ENCODE results near the gene RGL1. TPM values are rescaled to one million over a fixed set of nuclear protein-coding genes. Genes with fewer than 3 reads are reported as not detected.

Gene RGL1
- total and polyA plus RNA-seq, 2 experiments from 2014 or later: 17.9 to 30.7 TPM

DNA sequence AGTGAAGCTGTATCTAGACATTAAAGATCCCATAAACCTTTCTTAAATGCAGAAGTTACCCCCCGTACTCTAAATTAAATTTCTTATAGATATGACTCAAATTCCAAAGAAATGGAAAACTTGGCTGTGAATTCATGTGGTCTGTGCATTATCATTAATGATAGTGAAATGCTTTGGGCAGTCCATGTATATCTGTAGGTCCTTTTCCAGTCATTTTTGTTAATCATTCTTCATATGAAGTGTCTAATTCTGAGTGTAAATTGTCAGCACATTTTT is 89.3 kb downstream of the RGL1 start:
- H2AFZ ChIP-seq: no peak overlapping the region
- no peaks in the 10 kb centered on the region for H4K20me1 ChIP-seq (ENCODE audit: insufficient read depth, poor library complexity, severe bottlenecking)
- no peak overlapping the region for H3K4me2 ChIP-seq
- DNase-seq (ENCODE audit: low spot score): no peak
- WGBS (ENCODE audit: low lambda C conversion rate, missing lambda C conversion rate): 56% methylated on average over 1 of the region's 1 CpG
- no peaks in the 10 kb centered on the region for H3K9me2 ChIP-seq (replicated peaks; ENCODE audit: insufficient read depth)
- no peak overlapping the region for H3K4me3 ChIP-seq
- H3K79me2 ChIP-seq: no peaks in the 10 kb centered on the region
- TF ChIP-seq EZH2 (IDR thresholded peaks at IDR 0.05; ENCODE audit: borderline replicate concordance) (no peak), EZH2phosphoT487 (IDR thresholded peaks at IDR 0.05; ENCODE audit: low read depth, severe bottlenecking, unreplicated experiment) (no peak)
- TF ChIP-seq, protein P1, sequence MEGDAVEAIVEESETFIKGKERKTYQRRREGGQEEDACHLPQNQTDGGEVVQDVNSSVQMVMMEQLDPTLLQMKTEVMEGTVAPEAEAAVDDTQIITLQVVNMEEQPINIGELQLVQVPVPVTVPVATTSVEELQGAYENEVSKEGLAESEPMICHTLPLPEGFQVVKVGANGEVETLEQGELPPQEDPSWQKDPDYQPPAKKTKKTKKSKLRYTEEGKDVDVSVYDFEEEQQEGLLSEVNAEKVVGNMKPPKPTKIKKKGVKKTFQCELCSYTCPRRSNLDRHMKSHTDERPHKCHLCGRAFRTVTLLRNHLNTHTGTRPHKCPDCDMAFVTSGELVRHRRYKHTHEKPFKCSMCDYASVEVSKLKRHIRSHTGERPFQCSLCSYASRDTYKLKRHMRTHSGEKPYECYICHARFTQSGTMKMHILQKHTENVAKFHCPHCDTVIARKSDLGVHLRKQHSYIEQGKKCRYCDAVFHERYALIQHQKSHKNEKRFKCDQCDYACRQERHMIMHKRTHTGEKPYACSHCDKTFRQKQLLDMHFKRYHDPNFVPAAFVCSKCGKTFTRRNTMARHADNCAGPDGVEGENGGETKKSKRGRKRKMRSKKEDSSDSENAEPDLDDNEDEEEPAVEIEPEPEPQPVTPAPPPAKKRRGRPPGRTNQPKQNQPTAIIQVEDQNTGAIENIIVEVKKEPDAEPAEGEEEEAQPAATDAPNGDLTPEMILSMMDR (IDR thresholded peaks at IDR 0.05; ENCODE audit: poor library complexity): no peak
- no peaks in the 10 kb centered on the region for H3K27me3 ChIP-seq
- no peaks in the 10 kb centered on the region for H3K9me3 ChIP-seq (ENCODE audit: low read depth)
- no peak overlapping the region for H3K27ac ChIP-seq
- peaks cover 23% of the 10 kb centered on the region for H3K4me1 ChIP-seq (ENCODE audit: insufficient read depth)
- H3K36me3 ChIP-seq (replicated peaks; ENCODE audit: insufficient read depth, low read depth): no peaks in the 10 kb centered on the region

DNA sequence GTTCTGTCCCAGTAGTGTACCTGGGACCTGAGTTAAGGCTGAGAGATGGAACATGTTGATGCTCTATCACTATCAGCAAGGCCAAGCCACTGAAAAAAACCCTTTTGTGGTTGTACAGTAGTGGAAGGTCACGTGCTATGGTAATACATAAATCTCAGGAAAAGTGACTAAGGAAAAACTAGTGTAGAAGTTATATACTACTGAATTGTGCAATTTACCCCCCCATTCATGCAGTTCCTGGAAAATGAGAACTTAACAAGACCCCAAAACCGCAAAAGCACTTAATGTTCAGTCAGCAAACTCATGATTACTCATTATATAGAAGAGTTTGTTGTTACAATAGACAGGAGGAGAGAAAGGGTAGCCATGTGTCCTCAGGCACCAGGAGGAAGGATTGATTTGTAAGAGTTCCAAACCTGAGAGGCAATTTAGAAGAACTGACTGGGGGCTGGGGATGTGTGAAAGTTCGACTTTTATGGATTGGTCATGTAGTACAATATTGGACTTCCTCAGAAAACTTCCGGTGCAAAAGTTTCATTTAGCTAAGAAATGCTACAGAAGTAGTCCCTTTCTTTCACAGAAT is 91.6 kb downstream of the RGL1 start:
- no peaks in the 10 kb centered on the region for H3K36me3 ChIP-seq (replicated peaks; ENCODE audit: insufficient read depth, low read depth)
- WGBS (ENCODE audit: low lambda C conversion rate, missing lambda C conversion rate): 88% methylated on average over 4 of the region's 4 CpGs
- no peak overlapping the region for H3K27ac ChIP-seq

DNA sequence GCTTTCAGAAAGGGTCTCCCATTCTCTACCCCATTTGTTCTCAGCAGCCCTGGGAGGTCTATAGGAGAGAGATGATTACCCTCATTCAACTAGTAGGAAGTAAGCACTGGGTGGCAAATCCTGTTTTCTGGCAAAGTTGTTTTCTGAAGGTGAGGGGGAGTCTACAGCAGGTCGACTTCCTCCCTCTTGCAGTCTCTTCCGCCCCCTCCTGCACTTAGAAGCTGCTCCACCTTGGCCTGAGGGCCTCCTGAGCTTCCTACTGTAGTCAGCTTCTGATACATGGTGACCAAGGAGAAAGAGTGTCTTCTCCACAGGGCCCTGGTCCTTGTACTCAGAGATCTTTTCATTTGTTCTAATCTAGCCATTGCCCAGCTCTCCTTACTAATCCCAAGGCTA is 93.1 kb downstream of the RGL1 start:
- Histone ChIP-seq H3K9me2 (replicated peaks; ENCODE audit: insufficient read depth) (no peaks in the 10 kb centered on the region), H4K20me1 (ENCODE audit: insufficient read depth, poor library complexity, severe bottlenecking) (no peaks in the 10 kb centered on the region), H3K4me1 (ENCODE audit: insufficient read depth) (peaks cover 2% of the 10 kb centered on the region), H3K79me2 (no peaks in the 10 kb centered on the region), H3K27ac (no peak overlapping the region), H3K27me3 (no peaks in the 10 kb centered on the region), H3K9me3 (ENCODE audit: low read depth) (no peaks in the 10 kb centered on the region), H3K4me3 (no peak overlapping the region), H3K36me3 (replicated peaks; ENCODE audit: insufficient read depth, low read depth) (no peaks in the 10 kb centered on the region), H2AFZ (no peak overlapping the region), H3K4me2 (no peak overlapping the region)
- no peak for DNase-seq (ENCODE audit: low spot score)
- 88% methylated on average over 2 of the region's 2 CpGs for WGBS (ENCODE audit: low lambda C conversion rate, missing lambda C conversion rate)
- TF ChIP-seq, protein P1 (IDR thresholded peaks at IDR 0.05; ENCODE audit: poor library complexity): no peak
- TF ChIP-seq EZH2 (IDR thresholded peaks at IDR 0.05; ENCODE audit: borderline replicate concordance) (no peak), EZH2phosphoT487 (IDR thresholded peaks at IDR 0.05; ENCODE audit: low read depth, severe bottlenecking, unreplicated experiment) (no peak)

More for the DNA sequence above, 91.6 kb downstream of the RGL1 start:
- Histone ChIP-seq H4K20me1 (ENCODE audit: insufficient read depth, poor library complexity, severe bottlenecking) (no peaks in the 10 kb centered on the region), H3K4me3 (no peak overlapping the region), H3K4me1 (ENCODE audit: insufficient read depth) (peaks cover 14% of the 10 kb centered on the region), H3K4me2 (no peak overlapping the region), H3K9me3 (ENCODE audit: low read depth) (no peaks in the 10 kb centered on the region), H3K27me3 (no peaks in the 10 kb centered on the region), H2AFZ (no peak overlapping the region), H3K79me2 (no peaks in the 10 kb centered on the region), H3K9me2 (replicated peaks; ENCODE audit: insufficient read depth) (no peaks in the 10 kb centered on the region)
- no peak for DNase-seq (ENCODE audit: low spot score)
- TF ChIP-seq, protein P1 (IDR thresholded peaks at IDR 0.05; ENCODE audit: poor library complexity): no peak
- no peak for TF ChIP-seq EZH2 (IDR thresholded peaks at IDR 0.05; ENCODE audit: borderline replicate concordance)
- no peak for TF ChIP-seq EZH2phosphoT487 (IDR thresholded peaks at IDR 0.05; ENCODE audit: low read depth, severe bottlenecking, unreplicated experiment)

DNA sequence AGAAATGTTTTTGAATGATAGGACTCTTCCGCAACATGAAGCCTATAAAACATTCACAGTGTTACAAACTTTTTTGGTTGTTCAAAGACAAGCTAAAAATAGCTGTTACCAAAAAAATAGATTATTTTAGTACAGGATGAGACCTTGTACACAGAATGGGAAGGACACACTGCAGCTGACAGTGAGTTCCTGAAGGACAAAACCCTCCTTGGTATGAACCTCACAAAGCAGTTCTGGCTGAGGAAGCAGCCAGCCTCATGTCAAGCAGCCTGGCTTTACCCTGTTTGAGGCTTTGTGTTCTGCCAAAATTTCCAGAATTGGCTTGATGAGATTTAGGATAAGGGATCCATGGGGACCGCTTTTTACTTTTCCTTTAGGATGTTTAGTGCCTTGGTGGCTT is 93.7 kb downstream of the RGL1 start:
- 76% methylated on average over 2 of the region's 2 CpGs for WGBS (ENCODE audit: low lambda C conversion rate, missing lambda C conversion rate)
- Histone ChIP-seq H2AFZ (no peak overlapping the region), H3K9me2 (replicated peaks; ENCODE audit: insufficient read depth) (no peaks in the 10 kb centered on the region), H3K9me3 (ENCODE audit: low read depth) (no peaks in the 10 kb centered on the region), H4K20me1 (ENCODE audit: insufficient read depth, poor library complexity, severe bottlenecking) (no peaks in the 10 kb centered on the region), H3K36me3 (replicated peaks; ENCODE audit: insufficient read depth, low read depth) (no peaks in the 10 kb centered on the region), H3K79me2 (no peaks in the 10 kb centered on the region), H3K27ac (no peak overlapping the region), H3K4me3 (no peak overlapping the region), H3K4me1 (ENCODE audit: insufficient read depth) (no peaks in the 10 kb centered on the region), H3K27me3 (no peaks in the 10 kb centered on the region), H3K4me2 (no peak overlapping the region)
- no peak for TF ChIP-seq EZH2phosphoT487 (IDR thresholded peaks at IDR 0.05; ENCODE audit: low read depth, severe bottlenecking, unreplicated experiment)
- TF ChIP-seq, protein P1 (IDR thresholded peaks at IDR 0.05; ENCODE audit: poor library complexity): no peak
- no peak for TF ChIP-seq EZH2 (IDR thresholded peaks at IDR 0.05; ENCODE audit: borderline replicate concordance)
- DNase-seq (ENCODE audit: low spot score): no peak
